KMS-11 (cell line): ENCODE measurements around the gene IRF1.

Source experiments
- H2AFZ ChIP-seq: fragments of 200-600 bp; sonication (generic); 2 replicates; pipeline ENCODE4 v1.6.1; 2016; ENCODE audit warnings: antibody characterized with exemption, mixed run types, low read depth
- H3K27ac ChIP-seq: fragments of 200-600 bp; sonication (generic); 2 replicates; pipeline ENCODE4 v1.6.1; 2016; ENCODE audit warnings: mild to moderate bottlenecking, mixed run types
- H3K27me3 ChIP-seq: fragments of 200-600 bp; sonication (generic); 2 replicates; pipeline ENCODE4 v1.6.1; 2017; ENCODE audit warnings: mild to moderate bottlenecking, low read depth, mixed run types, moderate library complexity; ENCODE audit not compliant: insufficient read depth
- H3K36me3 ChIP-seq: fragments of 200-600 bp; sonication (generic); 2 replicates; pipeline ENCODE4 v1.6.1; 2017; ENCODE audit warnings: mild to moderate bottlenecking, mixed run types; ENCODE audit not compliant: insufficient read depth
- H3K4me1 ChIP-seq: fragments of 200-600 bp; sonication (generic); 2 replicates; pipeline ENCODE4 v1.6.1; 2016; ENCODE audit warnings: mild to moderate bottlenecking, low read depth, mixed run types; ENCODE audit not compliant: poor library complexity, severe bottlenecking
- H3K4me2 ChIP-seq: fragments of 200-600 bp; sonication (generic); 2 replicates; pipeline ENCODE4 v1.7.0; 2016; ENCODE audit warnings: mild to moderate bottlenecking, mixed run types
- H3K4me3 ChIP-seq: fragments of 200-600 bp; sonication (generic); IDR thresholded peaks from 2 replicates; pipeline ENCODE4 v1.6.1; 2017; ENCODE audit warnings: low read depth, low read length, mixed read lengths; ENCODE audit not compliant: insufficient read depth
- H3K79me2 ChIP-seq: fragments of 200-600 bp; sonication (generic); 2 replicates; pipeline ENCODE4 v1.6.1; 2016; ENCODE audit warnings: low read depth, mixed run types; ENCODE audit not compliant: insufficient read depth
- H3K9ac ChIP-seq: fragments of 200-600 bp; sonication (generic); 2 replicates; pipeline ENCODE4 v1.6.1; 2016; ENCODE audit warnings: mild to moderate bottlenecking, mixed run types
- H4K20me1 ChIP-seq: fragments of 200-600 bp; sonication (generic); 2 replicates; pipeline ENCODE4 v1.6.1; 2016; ENCODE audit warnings: mild to moderate bottlenecking, mixed run types; ENCODE audit not compliant: insufficient read depth
- CTCF ChIP-seq: fragments of 200-600 bp; sonication (generic); conservative IDR thresholded peaks from 2 replicates; pipeline ENCODE4 v1.6.1; 2017; ENCODE audit warnings: low read depth, mild to moderate bottlenecking, antibody characterized with exemption, low read length, moderate library complexity, mixed read lengths

IRF1 gene

GRCh38 chr5:132445930-132446329 is 44.6 kb downstream of the IRF1 start:
- Histone ChIP-seq H4K20me1 (no peaks in the 10 kb centered on the region), H3K27me3 (no peaks in the 10 kb centered on the region), H3K4me2 (no peak overlapping the region), H3K79me2 (no peaks in the 10 kb centered on the region), H3K4me1 (no peaks in the 10 kb centered on the region), H3K27ac (no peak overlapping the region), H3K4me3 (no peak overlapping the region), H3K36me3 (no peaks in the 10 kb centered on the region), H3K9ac (no peak overlapping the region), H2AFZ (no peak overlapping the region)
- no peak for TF ChIP-seq CTCF

DNA sequence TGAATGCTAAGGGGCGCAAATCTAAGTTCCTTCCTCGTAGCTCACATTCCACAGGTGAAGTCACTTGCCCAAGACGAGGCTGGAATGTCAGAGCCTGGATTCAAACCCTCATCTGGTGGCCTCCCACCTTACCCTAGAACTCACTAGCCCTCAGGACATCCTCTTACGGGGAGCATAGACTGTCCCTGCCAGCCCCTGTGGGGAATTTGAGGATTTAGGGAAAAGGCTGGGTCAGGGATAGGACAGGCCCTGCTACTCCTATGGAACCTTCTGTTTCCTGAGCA is 45.0 kb downstream of the IRF1 start:
- H3K27ac ChIP-seq, result no peak overlapping the region
- no peaks in the 10 kb centered on the region for H4K20me1 ChIP-seq
- no peak for TF ChIP-seq CTCF
- no peak overlapping the region for H3K4me3 ChIP-seq
- H3K4me1 ChIP-seq, result no peaks in the 10 kb centered on the region
- no peaks in the 10 kb centered on the region for H3K79me2 ChIP-seq
- no peak overlapping the region for H2AFZ ChIP-seq
- no peaks in the 10 kb centered on the region for H3K27me3 ChIP-seq
- no peaks in the 10 kb centered on the region for H3K36me3 ChIP-seq
- no peak overlapping the region for H3K9ac ChIP-seq
- H3K4me2 ChIP-seq, result no peak overlapping the region

GRCh38 chr5:132444841-132445639 is 45.5 kb downstream of the IRF1 start:
- no peak overlapping the region for H3K27ac ChIP-seq
- H3K4me2 ChIP-seq, result no peak overlapping the region

GRCh38 chr5:132444061-132444460 is 46.5 kb downstream of the IRF1 start:
- Histone ChIP-seq H3K27ac (no peak overlapping the region), H3K27me3 (no peaks in the 10 kb centered on the region)

More at GRCh38 chr5:132444841-132445639, 45.5 kb downstream of the IRF1 start:
- no peaks in the 10 kb centered on the region for H3K4me1 ChIP-seq
- no peak overlapping the region for H2AFZ ChIP-seq
- no peak overlapping the region for H3K9ac ChIP-seq
- H3K27me3 ChIP-seq, result no peaks in the 10 kb centered on the region
- no peaks in the 10 kb centered on the region for H3K36me3 ChIP-seq
- no peak overlapping the region for H3K4me3 ChIP-seq
- H4K20me1 ChIP-seq, result no peaks in the 10 kb centered on the region
- H3K79me2 ChIP-seq, result no peaks in the 10 kb centered on the region
- no peak for TF ChIP-seq CTCF

More at GRCh38 chr5:132444061-132444460, 46.5 kb downstream of the IRF1 start:
- no peak overlapping the region for H3K4me2 ChIP-seq
- no peak overlapping the region for H2AFZ ChIP-seq
- H3K9ac ChIP-seq, result no peak overlapping the region
- no peaks in the 10 kb centered on the region for H3K79me2 ChIP-seq
- H4K20me1 ChIP-seq, result no peaks in the 10 kb centered on the region
- no peak overlapping the region for H3K4me3 ChIP-seq
- no peak for TF ChIP-seq CTCF
- H3K4me1 ChIP-seq, result no peaks in the 10 kb centered on the region
- H3K36me3 ChIP-seq, result no peaks in the 10 kb centered on the region
